Measurements from ENCODE around the gene HMGN5.

GRCh38 chrX:81195712-81196111, 6.0 kb downstream of the HMGN5 start:
- TF ChIP-seq EZH2 (IDR thresholded peaks at IDR 0.05) (no peak), POLR2AphosphoS5 (IDR thresholded peaks at IDR 0.05; ENCODE audit: borderline replicate concordance, low read depth, low read length) (no peak), FOXP2 (optimal IDR thresholded peaks at IDR 0.05; ENCODE audit: control extremely low read depth, extremely low read length, insufficient read depth) (no peak)

Measured in SK-N-MC (cell line).